Hepatocyte (in vitro differentiated cells): ENCODE data around the gene CACNA2D4. TPM values are rescaled to one million over a fixed set of nuclear protein-coding genes. Genes with fewer than 3 reads are reported as not detected.

Source experiments
- DNase-seq: peaks from one replicate; pipeline ENCODE4 v3.0.0-alpha.2; 2016; ENCODE audit warnings: low spot score
- H2AFZ ChIP-seq: fragments of 200-600 bp; sonication (generic); 2 replicates; pipeline ENCODE4 v1.6.0; 2016; ENCODE audit warnings: antibody characterized with exemption, mild to moderate bottlenecking
- H3K27ac ChIP-seq: fragments of 200-600 bp; sonication (generic); 2 replicates; pipeline ENCODE4 v1.5.1; 2016; ENCODE audit warnings: mild to moderate bottlenecking
- H3K27me3 ChIP-seq: fragments of 200-600 bp; sonication (generic); 2 replicates; pipeline ENCODE4 v1.6.1; 2016
- H3K36me3 ChIP-seq: fragments of 200-600 bp; sonication (generic); replicated peaks from 2 replicates; pipeline ENCODE4 v1.5.1; 2016; ENCODE audit warnings: low read depth; ENCODE audit not compliant: insufficient read depth
- H3K4me1 ChIP-seq: fragments of 200-600 bp; sonication (generic); 2 replicates; pipeline ENCODE4 v1.5.1; 2016; ENCODE audit warnings: mild to moderate bottlenecking, moderate library complexity; ENCODE audit not compliant: insufficient read depth
- H3K4me2 ChIP-seq: fragments of 200-600 bp; sonication (generic); 2 replicates; pipeline ENCODE4 v1.6.0; 2016
- H3K4me3 ChIP-seq: fragments of 200-600 bp; sonication (generic); 2 replicates; pipeline ENCODE4 v1.5.1; 2016; ENCODE audit warnings: mild to moderate bottlenecking
- H3K79me2 ChIP-seq: fragments of 200-600 bp; sonication (generic); 2 replicates; pipeline ENCODE4 v1.6.0; 2017; ENCODE audit warnings: mild to moderate bottlenecking
- H3K9me2 ChIP-seq: fragments of 200-600 bp; sonication (generic); replicated peaks from 2 replicates; pipeline ENCODE4 v1.6.0; 2017; ENCODE audit warnings: mild to moderate bottlenecking; ENCODE audit not compliant: insufficient read depth
- H3K9me3 ChIP-seq: fragments of 200-600 bp; sonication (generic); 2 replicates; pipeline ENCODE4 v1.5.1; 2016; ENCODE audit warnings: low read depth, mild to moderate bottlenecking
- H4K20me1 ChIP-seq: fragments of 200-600 bp; sonication (generic); 2 replicates; pipeline ENCODE4 v1.6.0; 2016; ENCODE audit warnings: mild to moderate bottlenecking; ENCODE audit not compliant: insufficient read depth, poor library complexity, severe bottlenecking
- EZH2 ChIP-seq: fragments of 200-600 bp; sonication (generic); IDR thresholded peaks from 2 replicates; pipeline ENCODE4 v1.6.1; 2016; ENCODE audit warnings: antibody characterized with exemption, mild to moderate bottlenecking, borderline replicate concordance
- EZH2phosphoT487 ChIP-seq: fragments of 200-600 bp; sonication (generic); IDR thresholded peaks from one replicate; pipeline ENCODE4 v1.6.1; 2018; ENCODE audit warnings: antibody characterized with exemption, mild to moderate bottlenecking, low read depth, moderate library complexity; ENCODE audit not compliant: unreplicated experiment, severe bottlenecking
- WGBS: methylation state at CpG from one replicate; pipeline ENCODE4 v1.1.6; 2016; ENCODE audit warnings: low lambda C conversion rate; ENCODE audit errors: missing lambda C conversion rate; 5-methylcytosine and 5-hydroxymethylcytosine counted together
- polyA plus RNA-seq: library from polyadenylated mRNA; unstranded; fragments of >200 nt; fragmentation: Nextera tagmentation; extraction: Ambion mirVana; gene quantifications from 2 replicates; pipeline ENCODE4 v1.2.1, GENCODE V29; 2016
- total RNA-seq: library from RNA; depleted of rRNA; stranded (reverse); fragments of >200 nt; gene quantifications from 2 replicates; pipeline ENCODE4 v1.2.3, GENCODE V29; 2014
- TF ChIP-seq, protein P1 (sequence below): fragments of 200-600 bp; sonication (generic); IDR thresholded peaks from 2 replicates; pipeline ENCODE4 v1.5.1; 2016; ENCODE audit warnings: antibody characterized with exemption, mild to moderate bottlenecking; ENCODE audit not compliant: poor library complexity

CACNA2D4 gene
- total and polyA plus RNA-seq, 2 experiments from 2014 or later: 1.3 to 2.1 TPM

DNA sequence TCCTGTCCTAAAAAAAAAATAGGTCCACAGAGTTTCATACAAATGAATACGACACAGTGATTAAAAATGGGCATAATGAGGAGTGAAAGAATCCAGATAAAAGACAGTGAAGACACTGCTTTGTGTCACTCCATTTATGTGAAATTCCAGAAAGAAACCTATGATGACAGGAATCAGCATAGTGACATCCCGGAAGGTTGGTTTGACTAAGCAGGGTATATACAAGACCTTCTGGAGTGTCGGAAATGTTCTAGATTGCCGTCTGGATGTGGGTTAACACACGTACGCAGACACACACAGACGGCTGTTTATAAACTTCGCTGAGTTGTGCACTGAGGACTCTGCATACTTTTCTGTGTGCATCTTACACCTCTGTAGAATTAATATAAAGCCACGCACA, 13.2 kb upstream of the CACNA2D4 start:
- Histone ChIP-seq H3K9me2 (no peaks in the 10 kb centered on the region), H3K9me3 (no peaks in the 10 kb centered on the region), H3K4me1 (peaks cover 9% of the 10 kb centered on the region), H4K20me1 (no peaks in the 10 kb centered on the region), H3K36me3 (no peaks in the 10 kb centered on the region), H3K4me2 (no peak overlapping the region), H3K27me3 (no peaks in the 10 kb centered on the region), H2AFZ (no peak overlapping the region), H3K79me2 (no peaks in the 10 kb centered on the region), H3K27ac (no peak overlapping the region), H3K4me3 (no peak overlapping the region)
- WGBS: 85% methylated on average over 9 of the region's 9 CpGs
- TF ChIP-seq, protein P1, sequence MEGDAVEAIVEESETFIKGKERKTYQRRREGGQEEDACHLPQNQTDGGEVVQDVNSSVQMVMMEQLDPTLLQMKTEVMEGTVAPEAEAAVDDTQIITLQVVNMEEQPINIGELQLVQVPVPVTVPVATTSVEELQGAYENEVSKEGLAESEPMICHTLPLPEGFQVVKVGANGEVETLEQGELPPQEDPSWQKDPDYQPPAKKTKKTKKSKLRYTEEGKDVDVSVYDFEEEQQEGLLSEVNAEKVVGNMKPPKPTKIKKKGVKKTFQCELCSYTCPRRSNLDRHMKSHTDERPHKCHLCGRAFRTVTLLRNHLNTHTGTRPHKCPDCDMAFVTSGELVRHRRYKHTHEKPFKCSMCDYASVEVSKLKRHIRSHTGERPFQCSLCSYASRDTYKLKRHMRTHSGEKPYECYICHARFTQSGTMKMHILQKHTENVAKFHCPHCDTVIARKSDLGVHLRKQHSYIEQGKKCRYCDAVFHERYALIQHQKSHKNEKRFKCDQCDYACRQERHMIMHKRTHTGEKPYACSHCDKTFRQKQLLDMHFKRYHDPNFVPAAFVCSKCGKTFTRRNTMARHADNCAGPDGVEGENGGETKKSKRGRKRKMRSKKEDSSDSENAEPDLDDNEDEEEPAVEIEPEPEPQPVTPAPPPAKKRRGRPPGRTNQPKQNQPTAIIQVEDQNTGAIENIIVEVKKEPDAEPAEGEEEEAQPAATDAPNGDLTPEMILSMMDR: no peak
- TF ChIP-seq EZH2: no peak
- no peak for TF ChIP-seq EZH2phosphoT487
- DNase-seq: no peak

DNA sequence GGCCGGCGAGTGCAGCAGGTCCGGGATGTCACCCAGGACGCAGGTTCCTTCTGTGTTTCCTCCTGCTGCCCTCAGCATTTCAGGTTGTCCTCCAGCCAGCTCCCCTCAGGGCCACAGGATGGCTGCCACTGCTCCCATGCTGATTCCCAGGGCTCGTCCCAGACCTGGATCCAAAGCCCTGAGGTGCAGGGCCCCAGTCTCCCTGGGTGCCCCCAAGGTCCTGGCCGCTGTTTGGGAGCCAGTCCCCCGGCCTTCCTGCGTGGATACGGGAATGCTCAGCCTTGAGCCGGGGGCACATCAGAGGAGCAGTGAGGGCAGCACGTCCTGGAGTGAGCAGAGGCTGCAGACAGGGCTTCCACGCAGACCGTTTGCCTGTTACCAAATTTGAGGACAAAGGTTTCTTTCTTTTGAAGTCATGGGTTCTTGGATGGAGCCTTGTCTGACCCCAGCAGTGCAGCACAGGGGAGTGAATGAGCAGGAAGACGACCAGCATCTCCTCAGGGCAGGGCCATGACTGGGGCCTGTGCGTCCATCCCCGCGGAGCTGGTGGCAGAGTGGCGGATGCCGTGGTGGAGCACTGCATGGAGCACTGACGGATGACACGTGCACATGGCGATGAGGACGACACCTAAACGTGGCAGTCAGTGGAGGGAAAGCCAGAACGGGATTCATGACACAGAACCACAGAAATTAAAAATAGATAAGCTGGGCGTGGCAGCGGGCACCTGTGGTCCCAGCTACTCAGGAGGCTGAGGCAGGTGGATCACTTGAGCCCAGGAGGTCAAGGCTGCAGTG, 12.5 kb upstream of the CACNA2D4 start:
- Histone ChIP-seq H3K9me2 (no peaks in the 10 kb centered on the region), H3K9me3 (no peaks in the 10 kb centered on the region), H3K4me3 (no peak overlapping the region), H3K27ac (no peak overlapping the region), H3K4me2 (no peak overlapping the region), H3K79me2 (no peaks in the 10 kb centered on the region), H3K4me1 (peaks cover 8% of the 10 kb centered on the region), H3K27me3 (no peaks in the 10 kb centered on the region), H3K36me3 (no peaks in the 10 kb centered on the region), H4K20me1 (no peaks in the 10 kb centered on the region), H2AFZ (no peak overlapping the region)
- WGBS: 93% methylated on average over 27 of the region's 27 CpGs
- DNase-seq: no peak
- TF ChIP-seq EZH2 (no peak), EZH2phosphoT487 (no peak)
- TF ChIP-seq, protein P1: no peak

DNA sequence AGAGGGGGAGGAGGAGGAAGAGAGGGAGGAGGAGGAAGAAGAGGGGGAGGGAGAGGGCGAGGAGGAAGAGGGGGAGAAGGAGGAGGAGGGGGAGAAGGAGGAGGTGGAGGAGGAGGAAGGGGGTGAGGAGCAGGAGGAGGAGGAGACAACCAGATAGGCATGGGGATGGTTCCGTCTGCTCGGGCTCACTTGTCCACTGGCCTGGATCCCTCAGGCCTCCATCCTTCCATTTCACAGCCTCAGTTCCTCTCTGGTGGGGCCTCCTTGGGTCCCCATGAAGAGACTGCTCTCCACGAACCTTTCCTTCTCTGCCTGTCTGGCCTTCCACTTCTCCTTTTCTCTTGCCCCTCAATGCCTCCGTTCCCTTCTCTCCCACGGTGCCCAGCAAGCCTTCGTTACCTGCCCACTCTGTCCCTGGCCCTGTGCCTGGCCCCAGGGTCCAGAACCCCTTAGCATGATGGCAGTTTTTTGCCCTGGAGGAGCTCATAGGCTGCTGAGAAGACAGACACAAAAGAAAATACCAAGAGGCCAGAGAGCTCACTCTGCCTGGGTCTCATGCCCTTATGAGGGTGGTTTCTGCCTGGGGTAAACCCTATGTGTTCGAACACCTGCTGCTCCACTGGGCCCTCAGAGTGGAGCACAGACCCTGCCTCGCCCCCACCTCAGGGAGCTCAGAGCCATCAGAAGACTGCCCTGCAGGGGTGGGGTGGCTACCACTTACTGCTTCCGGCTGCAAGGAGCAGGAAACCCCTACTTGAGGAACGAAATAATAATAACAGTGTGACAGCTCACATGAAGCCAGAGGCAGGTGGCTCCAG, 11.7 kb upstream of the CACNA2D4 start:
- Histone ChIP-seq H3K27me3 (no peaks in the 10 kb centered on the region), H3K79me2 (no peaks in the 10 kb centered on the region), H3K36me3 (no peaks in the 10 kb centered on the region), H4K20me1 (no peaks in the 10 kb centered on the region), H3K4me1 (peaks cover 8% of the 10 kb centered on the region), H2AFZ (no peak overlapping the region), H3K4me2 (no peak overlapping the region), H3K9me3 (no peaks in the 10 kb centered on the region), H3K27ac (no peak overlapping the region), H3K9me2 (no peaks in the 10 kb centered on the region), H3K4me3 (no peak overlapping the region)
- WGBS: 96% methylated on average over 8 of the region's 11 CpGs
- TF ChIP-seq EZH2phosphoT487 (no peak), EZH2 (no peak)
- TF ChIP-seq, protein P1: no peak
- no peak for DNase-seq
